Fibroblast of pulmonary artery (primary cell): Measurements from ENCODE around the gene COL8A1.
A peak's percentile ranks its signal among the peaks of the same experiment; 100 is the strongest.

Source experiments
- DNase-seq: peaks from one replicate; pipeline ENCODE4 v3.0.0-alpha.2; 2010; ENCODE audit warnings: low read depth
- H3K4me3 ChIP-seq: replicated peaks from 2 replicates; pipeline ENCODE4 v1.5.1; 2011; ENCODE audit warnings: low read depth, mild to moderate bottlenecking, control low read depth, low read length, moderate library complexity
- TF ChIP-seq, protein P1 (sequence below): IDR thresholded peaks from 2 replicates; pipeline ENCODE4 v1.5.1; 2011; ENCODE audit warnings: mild to moderate bottlenecking, control low read depth, low read length, inconsistent platforms; ENCODE audit errors: missing control alignments

The COL8A1 gene

DNA sequence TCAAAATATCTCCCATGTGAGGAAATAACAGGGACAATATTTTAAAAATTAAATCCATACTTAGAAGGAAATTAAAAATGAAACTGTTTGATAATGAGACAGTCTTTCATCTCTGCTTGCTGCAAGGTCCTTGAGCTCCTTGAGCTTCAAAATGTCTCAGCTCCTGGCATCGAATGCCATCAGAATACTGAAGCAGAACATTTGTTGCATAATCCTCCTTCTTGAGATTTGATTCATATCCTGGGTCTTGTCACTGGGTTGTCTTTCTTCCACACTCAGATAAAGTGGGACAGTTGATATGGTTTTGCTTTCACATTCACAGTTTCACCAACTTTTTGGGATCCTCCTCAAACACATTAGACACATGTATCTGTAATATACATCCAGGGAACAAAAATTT lies 27.8 kb downstream of the COL8A1 start:
- peak; percentile 64 for DNase-seq
- TF ChIP-seq, protein P1, sequence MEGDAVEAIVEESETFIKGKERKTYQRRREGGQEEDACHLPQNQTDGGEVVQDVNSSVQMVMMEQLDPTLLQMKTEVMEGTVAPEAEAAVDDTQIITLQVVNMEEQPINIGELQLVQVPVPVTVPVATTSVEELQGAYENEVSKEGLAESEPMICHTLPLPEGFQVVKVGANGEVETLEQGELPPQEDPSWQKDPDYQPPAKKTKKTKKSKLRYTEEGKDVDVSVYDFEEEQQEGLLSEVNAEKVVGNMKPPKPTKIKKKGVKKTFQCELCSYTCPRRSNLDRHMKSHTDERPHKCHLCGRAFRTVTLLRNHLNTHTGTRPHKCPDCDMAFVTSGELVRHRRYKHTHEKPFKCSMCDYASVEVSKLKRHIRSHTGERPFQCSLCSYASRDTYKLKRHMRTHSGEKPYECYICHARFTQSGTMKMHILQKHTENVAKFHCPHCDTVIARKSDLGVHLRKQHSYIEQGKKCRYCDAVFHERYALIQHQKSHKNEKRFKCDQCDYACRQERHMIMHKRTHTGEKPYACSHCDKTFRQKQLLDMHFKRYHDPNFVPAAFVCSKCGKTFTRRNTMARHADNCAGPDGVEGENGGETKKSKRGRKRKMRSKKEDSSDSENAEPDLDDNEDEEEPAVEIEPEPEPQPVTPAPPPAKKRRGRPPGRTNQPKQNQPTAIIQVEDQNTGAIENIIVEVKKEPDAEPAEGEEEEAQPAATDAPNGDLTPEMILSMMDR: no peak
- H3K4me3 ChIP-seq: peak overlapping the region; percentile 11

DNA sequence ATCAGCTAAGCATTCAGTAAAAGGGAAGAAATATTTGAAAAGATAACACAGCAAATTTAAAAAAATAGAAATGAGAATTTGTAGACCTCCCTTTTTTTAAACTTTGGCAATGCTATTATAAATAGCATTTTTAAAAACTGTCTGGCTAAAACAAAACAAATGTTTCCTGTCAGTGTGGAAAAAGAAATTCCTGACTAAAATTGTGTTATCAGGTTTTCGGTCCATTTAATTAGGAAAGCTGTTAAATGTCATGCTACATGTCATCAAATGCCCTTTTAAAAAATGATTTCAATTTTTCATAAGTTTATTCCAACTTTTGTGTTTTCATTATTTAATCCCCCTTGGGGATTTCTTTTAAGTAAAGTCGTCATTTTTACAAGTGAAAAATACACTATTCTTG lies 29.6 kb downstream of the COL8A1 start:
- TF ChIP-seq, protein P1: no peak
- no peak for DNase-seq

DNA sequence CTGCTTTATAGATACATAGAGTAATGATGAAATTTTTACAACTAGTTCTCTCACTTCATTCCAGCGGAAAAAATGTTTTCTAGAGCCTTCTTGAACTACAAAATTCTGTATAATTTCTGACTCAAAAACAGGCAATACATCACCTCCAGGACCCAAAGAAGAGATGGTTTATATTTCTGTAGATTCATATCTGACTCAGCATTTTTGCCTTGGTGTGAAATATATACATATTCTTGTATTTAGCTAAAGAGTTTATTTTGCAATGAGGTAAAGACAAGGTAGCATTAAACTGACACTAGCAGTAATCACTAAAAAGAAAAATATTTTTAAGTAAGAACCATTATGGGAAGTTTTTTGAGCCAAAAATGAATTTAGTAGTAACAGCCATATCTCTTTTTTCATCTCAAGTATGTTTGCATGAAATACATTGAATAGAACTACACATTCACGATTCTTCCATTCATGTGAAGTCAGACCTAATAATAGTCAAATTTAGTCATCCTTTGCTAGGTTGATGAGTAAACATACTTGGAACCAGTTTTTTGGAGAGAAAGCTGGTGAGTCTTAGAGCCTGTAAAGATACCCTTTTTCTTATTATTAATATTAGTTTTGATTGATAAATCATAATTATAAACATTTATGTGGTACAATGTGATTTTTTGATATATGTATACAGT lies 31.6 kb downstream of the COL8A1 start:
- TF ChIP-seq, protein P1: no peak
- DNase-seq: peak; percentile 57
- no peak overlapping the region for H3K4me3 ChIP-seq

More for the DNA sequence above, 29.6 kb downstream of the COL8A1 start:
- H3K4me3 ChIP-seq: no peak overlapping the region

DNA sequence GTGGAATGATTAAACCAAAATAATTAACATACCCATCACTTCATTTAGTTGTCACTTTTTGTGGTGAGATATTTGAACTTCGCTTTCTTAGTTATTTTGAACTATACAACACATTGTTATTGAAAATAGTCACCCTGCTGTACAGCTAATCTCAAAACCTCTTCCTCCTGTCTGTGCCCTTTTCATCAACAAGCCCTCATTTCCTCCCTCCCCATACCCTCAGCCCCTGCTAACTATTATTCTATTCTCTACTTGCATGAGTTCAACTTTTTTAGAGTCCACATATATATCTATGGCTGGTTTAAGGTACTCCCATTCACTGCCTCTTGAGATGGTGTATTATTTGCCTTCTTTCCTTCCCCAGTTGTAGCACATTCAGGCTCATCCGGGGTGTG lies 32.2 kb downstream of the COL8A1 start:
- TF ChIP-seq, protein P1: no peak
- H3K4me3 ChIP-seq: no peak overlapping the region
- no peak for DNase-seq

DNA sequence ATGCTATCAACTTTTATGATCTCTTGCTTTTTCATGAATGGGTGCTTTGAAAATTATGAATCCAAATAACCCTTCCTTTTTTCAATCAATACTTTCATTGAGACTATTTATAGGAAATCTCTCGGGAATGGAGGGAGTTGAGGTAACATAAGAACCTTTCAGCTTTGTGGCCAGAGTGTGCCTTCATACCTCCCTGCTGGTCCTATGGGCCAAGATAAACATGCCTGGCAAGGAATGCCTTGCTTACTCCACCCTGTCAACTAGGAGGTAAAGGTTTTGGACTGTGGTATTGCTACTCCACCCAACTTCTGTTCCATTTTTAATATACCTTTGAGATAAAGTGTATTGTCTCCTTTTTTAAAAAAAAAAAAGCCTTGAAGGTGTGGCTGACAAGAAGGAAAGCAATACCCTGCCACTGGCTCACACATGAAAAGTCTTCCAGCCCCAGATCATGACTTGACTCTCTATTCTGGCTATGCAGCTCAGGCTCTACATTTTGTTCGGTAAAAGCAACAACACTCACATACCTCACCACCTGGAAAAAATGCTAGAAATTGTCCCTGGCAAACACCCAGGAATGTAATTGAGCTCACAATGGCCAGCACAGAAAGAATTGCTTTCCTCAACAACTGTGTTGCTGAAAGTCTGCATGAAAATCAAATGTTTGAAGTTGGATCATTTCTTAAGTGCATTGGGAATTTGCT lies 35.8 kb downstream of the COL8A1 start:
- DNase-seq: peak; percentile 85
- TF ChIP-seq, protein P1: no peak
- H3K4me3 ChIP-seq: no peak overlapping the region

- H3K4me3 ChIP-seq: no peak overlapping the region
- TF ChIP-seq, protein P1: no peak
- peak; percentile 96 for DNase-seq
Measured at GRCh38 chr3:99678023-99678422, 39.6 kb downstream of the COL8A1 start.
